Gastrocnemius medialis (tissue), 4 donors: Measurements from ENCODE around the gene IQCM. TPM values are rescaled to one million over a fixed set of nuclear protein-coding genes. Genes with fewer than 3 reads are reported as not detected.

Experiments used
- ATAC-seq, 2 donors: fragments of 150-250 bp; one replicate each; pipeline ENCODE4 v1.9.1; 2016
- DNase-seq, 2 donors: peaks; one replicate each; pipeline ENCODE4 v3.0.0-alpha.2; 2019
- H3K27ac ChIP-seq, 4 donors: fragments of 200-600 bp; sonication (generic); 1 replicate in 1 of 4; 2 replicates in 3 of 4; pipeline ENCODE4 v1.5.1; 2016 to 2018; ENCODE audit warnings: mild to moderate bottlenecking in 2 of 4, moderate library complexity in 1 of 4
- H3K27me3 ChIP-seq, 3 donors: fragments of 200-600 bp; sonication (generic) in 2 of 3; 1 replicate in 1 of 3; 2 replicates in 2 of 3; pipeline versions ENCODE4 v1.5.1 to v1.6.0; 2016 to 2019; ENCODE audit warnings: mild to moderate bottlenecking in 1 of 3, moderate library complexity in 1 of 3
- H3K36me3 ChIP-seq, 2 donors: fragments of 200-600 bp; sonication (generic) in 1 of 2; one replicate each; pipeline ENCODE4 v1.5.1; 2017 to 2018
- H3K4me1 ChIP-seq, 2 donors: fragments of 200-600 bp; sonication (generic) in 1 of 2; one replicate each; pipeline ENCODE4 v1.5.1; 2016 to 2017; ENCODE audit warnings: mild to moderate bottlenecking in 2 of 2
- H3K4me3 ChIP-seq, 4 donors: fragments of 200-600 bp; sonication (generic) in 3 of 4; 1 replicate in 1 of 4; 2 replicates in 3 of 4; pipeline ENCODE4 v1.5.1; 2016 to 2019; ENCODE audit warnings: mild to moderate bottlenecking in 2 of 4
- H3K9me3 ChIP-seq, 3 donors: fragments of 200-600 bp; sonication (generic) in 2 of 3; 1 replicate in 1 of 3; 2 replicates in 2 of 3; pipeline ENCODE4 v1.5.1; 2016 to 2019
- POLR2A ChIP-seq, 2 donors: fragments of 450-650 bp; IDR thresholded peaks; one replicate each; pipeline ENCODE4 v1.6.1; 2017; ENCODE audit warnings: antibody characterized with exemption in 2 of 2, mild to moderate bottlenecking in 2 of 2, moderate library complexity in 2 of 2
- in situ Hi-C, 4 donors: fragments of 200-750 bp; cut with MboI; loops; one replicate each; pipeline versions ENCODE4 v1.15.0 to v1.8.0; 2017; ENCODE audit warnings: low sequenced_read_pairs in 4 of 4
- intact Hi-C: fragments of 100-400 bp; cut with DNase I; formaldehyde crosslinking; loops from one replicate; pipeline ENCODE4 v1.15.1; 2023; ENCODE audit warnings: low total_unique reads
- total RNA-seq, 4 donors: library from RNA; depleted of rRNA; stranded (reverse); fragments of >200 nt; gene quantifications; one replicate each; pipeline versions ENCODE4 v1.1.0 to v1.2.3, GENCODE V29; 2016
- TF ChIP-seq, protein P1 (sequence below), 5 experiments: fragments of 450-650 bp in 3 of 5; fragments of 200-600 bp in 2 of 5; sonication (generic) in 2 of 5; IDR thresholded peaks in 4 of 5; conservative IDR thresholded peaks in 1 of 5; 1 replicate in 4 of 5; 2 replicates in 1 of 5; pipeline ENCODE4 v1.5.1; 2016 to 2019; ENCODE audit warnings: antibody characterized with exemption in 5 of 5, mild to moderate bottlenecking in 3 of 5, moderate library complexity in 3 of 5

Gene IQCM
- total RNA-seq, 4 donors from 2014 or later = 0.25 TPM; not detected in 3

- intact Hi-C loops = no loop called here
- TF ChIP-seq POLR2A (IDR thresholded peaks at IDR 0.05) = no peak
- TF ChIP-seq, protein P1, sequence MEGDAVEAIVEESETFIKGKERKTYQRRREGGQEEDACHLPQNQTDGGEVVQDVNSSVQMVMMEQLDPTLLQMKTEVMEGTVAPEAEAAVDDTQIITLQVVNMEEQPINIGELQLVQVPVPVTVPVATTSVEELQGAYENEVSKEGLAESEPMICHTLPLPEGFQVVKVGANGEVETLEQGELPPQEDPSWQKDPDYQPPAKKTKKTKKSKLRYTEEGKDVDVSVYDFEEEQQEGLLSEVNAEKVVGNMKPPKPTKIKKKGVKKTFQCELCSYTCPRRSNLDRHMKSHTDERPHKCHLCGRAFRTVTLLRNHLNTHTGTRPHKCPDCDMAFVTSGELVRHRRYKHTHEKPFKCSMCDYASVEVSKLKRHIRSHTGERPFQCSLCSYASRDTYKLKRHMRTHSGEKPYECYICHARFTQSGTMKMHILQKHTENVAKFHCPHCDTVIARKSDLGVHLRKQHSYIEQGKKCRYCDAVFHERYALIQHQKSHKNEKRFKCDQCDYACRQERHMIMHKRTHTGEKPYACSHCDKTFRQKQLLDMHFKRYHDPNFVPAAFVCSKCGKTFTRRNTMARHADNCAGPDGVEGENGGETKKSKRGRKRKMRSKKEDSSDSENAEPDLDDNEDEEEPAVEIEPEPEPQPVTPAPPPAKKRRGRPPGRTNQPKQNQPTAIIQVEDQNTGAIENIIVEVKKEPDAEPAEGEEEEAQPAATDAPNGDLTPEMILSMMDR (IDR thresholded peaks at IDR 0.05 in 4 of 5, conservative IDR thresholded peaks at IDR 0.05 in 1 of 5) = no peak
- H3K9me3 ChIP-seq = no peaks in the 10 kb centered on the region
- no peak overlapping the region for H3K4me3 ChIP-seq
- ATAC-seq (no peak), DNase-seq (no peak)
- in situ Hi-C loops = no loop called here
- no peaks in the 10 kb centered on the region for H3K27me3 ChIP-seq
- H3K27ac ChIP-seq = no peak overlapping the region
- H3K4me1 ChIP-seq = no peaks in the 10 kb centered on the region
- H3K36me3 ChIP-seq = no peaks in the 10 kb centered on the region
Observed at GRCh38 chr4:149605601-149606378, 209.9 kb downstream of the IQCM start.

DNA sequence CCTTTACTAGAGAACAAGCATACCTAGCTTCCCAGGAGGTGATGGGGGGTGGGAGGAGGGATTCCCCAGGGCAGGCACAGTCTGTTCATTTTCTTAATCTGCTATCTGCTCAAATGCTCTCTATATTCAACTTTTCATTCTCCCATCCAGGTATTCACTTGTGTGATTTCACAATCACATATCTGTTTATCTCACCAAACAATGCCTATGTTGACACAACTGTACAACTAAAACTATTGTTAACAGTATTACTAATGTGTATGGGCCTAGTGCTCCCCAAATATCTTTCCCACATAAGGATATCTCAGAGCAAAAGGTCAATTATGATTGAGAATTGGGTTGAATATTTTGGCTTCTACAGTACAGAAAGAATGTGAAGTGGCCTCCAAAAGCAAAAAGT lies 210.8 kb downstream of the IQCM start:
- in situ Hi-C loops (no loop called here), intact Hi-C loops (no loop called here)
- TF ChIP-seq POLR2A (IDR thresholded peaks at IDR 0.05) = no peak
- TF ChIP-seq, protein P1 (IDR thresholded peaks at IDR 0.05 in 4 of 5, conservative IDR thresholded peaks at IDR 0.05 in 1 of 5) = no peak
- DNase-seq = no peak
- H3K9me3 ChIP-seq = no peaks in the 10 kb centered on the region
- H3K36me3 ChIP-seq = no peaks in the 10 kb centered on the region
- no peak for ATAC-seq
- H3K4me1 ChIP-seq = no peaks in the 10 kb centered on the region
- no peak overlapping the region for H3K4me3 ChIP-seq
- H3K27me3 ChIP-seq = no peaks in the 10 kb centered on the region
- no peak overlapping the region for H3K27ac ChIP-seq

DNA sequence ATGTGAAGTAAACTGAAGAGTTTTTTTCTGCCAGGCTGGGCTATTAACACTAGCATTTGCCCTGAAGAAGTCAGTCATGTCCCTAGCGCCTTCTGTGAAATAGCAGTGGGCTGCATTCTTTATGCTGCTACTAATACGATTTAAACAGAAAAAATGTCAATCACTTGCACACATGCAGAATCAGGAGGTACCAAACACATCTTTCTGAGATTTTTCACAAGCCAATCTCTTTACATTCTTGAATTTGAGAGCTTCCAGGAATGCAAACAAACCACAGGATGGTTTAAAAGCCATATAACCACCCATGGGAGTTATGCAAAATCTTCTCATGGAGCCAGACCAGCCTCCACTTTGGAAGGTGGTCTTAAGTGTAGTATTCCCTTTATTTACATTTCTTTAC lies 220.1 kb downstream of the IQCM start:
- no peaks in the 10 kb centered on the region for H3K27me3 ChIP-seq
- no peak overlapping the region for H3K27ac ChIP-seq
- H3K4me1 ChIP-seq = no peaks in the 10 kb centered on the region
- no peaks in the 10 kb centered on the region for H3K9me3 ChIP-seq
- no peak for TF ChIP-seq POLR2A (IDR thresholded peaks at IDR 0.05)
- TF ChIP-seq, protein P1 (IDR thresholded peaks at IDR 0.05 in 4 of 5, conservative IDR thresholded peaks at IDR 0.05 in 1 of 5) = no peak
- in situ Hi-C loops = no loop called here
- H3K36me3 ChIP-seq = no peaks in the 10 kb centered on the region
- no peak overlapping the region for H3K4me3 ChIP-seq
- intact Hi-C loops = no loop called here
- DNase-seq = no peak
- no peak for ATAC-seq

- no peaks in the 10 kb centered on the region for H3K9me3 ChIP-seq
- intact Hi-C loops = no loop called here
- H3K4me3 ChIP-seq = no peak overlapping the region
- no peak overlapping the region for H3K27ac ChIP-seq
- H3K27me3 ChIP-seq = no peaks in the 10 kb centered on the region
- in situ Hi-C loops = no loop called here
- no peaks in the 10 kb centered on the region for H3K36me3 ChIP-seq
- H3K4me1 ChIP-seq = no peaks in the 10 kb centered on the region
- DNase-seq (no peak), ATAC-seq (no peak)
- TF ChIP-seq, protein P1 (IDR thresholded peaks at IDR 0.05 in 4 of 5, conservative IDR thresholded peaks at IDR 0.05 in 1 of 5) = no peak
- TF ChIP-seq POLR2A (IDR thresholded peaks at IDR 0.05) = no peak
Observed at GRCh38 chr4:149589826-149590225, 225.8 kb downstream of the IQCM start.

DNA sequence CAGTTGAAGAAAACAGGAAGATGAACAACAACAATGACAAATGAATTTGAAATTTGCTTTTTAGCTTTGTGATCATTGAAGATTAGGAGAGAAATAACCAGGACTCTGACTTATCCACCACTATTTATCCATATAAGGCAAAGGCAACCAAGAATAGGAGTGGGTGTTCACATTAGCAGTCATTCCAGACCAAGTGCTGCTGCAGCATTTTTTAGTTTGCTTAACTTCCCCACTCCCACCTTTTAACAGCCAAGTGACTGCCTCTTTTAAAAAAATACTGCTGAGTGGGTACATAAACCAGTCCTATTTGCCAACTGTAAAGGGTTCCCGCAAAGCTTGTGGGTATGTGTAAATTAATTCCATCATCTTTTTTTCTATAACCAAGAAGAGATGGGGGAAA lies 230.9 kb downstream of the IQCM start:
- H3K4me3 ChIP-seq = no peak overlapping the region
- ATAC-seq (no peak), DNase-seq (no peak)
- in situ Hi-C loops = no loop called here
- no peaks in the 10 kb centered on the region for H3K4me1 ChIP-seq
- H3K9me3 ChIP-seq = no peaks in the 10 kb centered on the region
- no peak overlapping the region for H3K27ac ChIP-seq
- intact Hi-C loops = no loop called here
- H3K27me3 ChIP-seq = no peaks in the 10 kb centered on the region
- no peaks in the 10 kb centered on the region for H3K36me3 ChIP-seq
- TF ChIP-seq POLR2A (IDR thresholded peaks at IDR 0.05) = no peak
